HPDE6-E6E7 (cell line): ENCODE measurements around the gene HNF1B.
A peak's percentile ranks its signal among the peaks of the same experiment; 100 is the strongest.

Experiments
- DNase-seq: peaks from one replicate; pipeline ENCODE4 v3.0.0; 2011; ENCODE audit warnings: missing footprints; ENCODE audit errors: extremely low spot score

The HNF1B gene

DNA sequence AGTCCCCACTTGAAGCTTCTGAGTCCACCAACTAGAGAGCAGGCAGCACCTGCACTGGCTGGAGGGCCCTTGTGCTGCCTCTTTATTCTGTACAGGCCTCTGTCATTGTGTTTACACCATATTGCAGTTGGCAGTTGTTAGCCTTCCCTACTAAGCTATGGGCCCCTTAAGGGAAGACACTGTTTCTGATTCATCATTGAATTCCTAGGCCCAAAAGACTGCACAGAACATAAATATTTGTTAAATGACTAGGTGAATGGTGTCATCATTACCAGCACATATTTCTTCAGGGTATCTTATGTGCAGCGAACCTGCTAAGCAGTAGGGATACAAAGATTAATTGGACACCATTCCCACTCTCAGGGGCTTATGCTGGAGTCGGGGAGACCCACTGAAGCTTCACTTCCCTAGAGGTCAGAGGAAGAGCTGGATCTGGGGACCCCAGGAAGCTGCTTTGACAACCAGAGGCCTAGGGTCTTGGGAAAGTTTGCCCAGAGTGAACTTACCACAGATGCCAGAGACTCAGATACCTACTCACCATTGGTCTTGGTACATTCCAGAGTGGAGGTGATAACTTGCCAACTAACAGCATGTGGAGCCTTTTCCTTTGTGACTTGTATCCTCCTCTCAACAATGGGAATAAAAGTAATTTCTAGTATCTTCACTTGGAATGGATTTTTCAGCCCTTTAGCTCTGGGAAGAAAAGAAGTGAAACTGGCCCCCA is 72.9 kb downstream of the HNF1B start:
- peak; percentile 85 for DNase-seq

DNA sequence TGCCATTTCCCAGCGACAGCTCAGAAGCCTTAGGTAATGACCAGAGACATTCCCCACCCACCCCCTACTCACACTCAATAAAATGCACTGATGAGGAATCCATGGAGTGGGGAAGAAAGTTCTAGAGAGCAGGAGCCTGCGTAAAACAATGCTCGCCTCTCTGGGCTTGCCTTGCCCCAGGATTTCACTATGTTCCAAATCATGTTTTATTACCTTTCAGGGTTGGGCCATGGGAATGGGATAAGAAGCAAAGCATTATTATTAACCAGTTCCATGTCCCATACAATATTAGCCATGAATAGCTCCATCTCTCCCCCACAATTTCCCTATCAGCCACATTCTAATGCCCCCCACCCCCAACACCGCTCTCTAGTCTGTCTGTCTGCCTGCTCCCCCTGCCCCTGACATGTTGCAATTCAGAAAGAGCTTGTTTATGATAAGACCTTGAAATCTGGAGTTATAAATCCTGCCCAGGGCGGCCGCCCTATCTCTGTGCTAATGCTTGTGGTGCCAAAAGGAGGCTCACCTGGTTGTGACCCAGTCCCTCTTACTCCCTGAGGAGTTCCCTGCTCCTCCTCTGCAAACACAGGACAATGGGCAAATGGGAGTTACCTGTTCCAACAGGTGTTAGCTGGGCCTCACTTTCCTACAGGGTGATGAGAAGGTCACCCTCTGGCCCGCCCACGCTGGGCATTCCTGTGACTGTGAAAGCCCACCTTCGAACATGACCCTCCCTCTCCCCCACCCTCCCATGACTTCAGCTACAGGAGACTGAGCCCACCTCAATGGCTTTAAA is 73.6 kb downstream of the HNF1B start:
- no peak for DNase-seq

DNA sequence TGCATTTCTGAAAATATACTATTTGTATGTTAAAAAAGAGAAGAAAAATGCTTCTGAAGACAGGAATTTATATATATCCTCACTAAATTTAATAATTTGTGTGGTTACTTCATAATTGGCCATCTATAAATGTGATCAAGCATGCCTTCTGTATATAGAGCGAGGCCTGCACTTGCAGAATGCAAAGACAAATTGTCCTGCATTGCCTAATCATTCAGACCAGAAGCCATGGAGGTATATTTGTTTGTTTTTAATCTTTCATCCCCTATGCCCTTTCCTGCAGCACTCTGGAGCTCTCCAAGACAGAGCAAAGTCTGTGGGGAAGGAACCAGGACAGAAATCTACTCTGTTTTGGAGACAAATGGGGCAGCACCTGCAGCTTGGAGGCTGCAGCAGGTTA is 77.8 kb downstream of the HNF1B start:
- no peak for DNase-seq

DNA sequence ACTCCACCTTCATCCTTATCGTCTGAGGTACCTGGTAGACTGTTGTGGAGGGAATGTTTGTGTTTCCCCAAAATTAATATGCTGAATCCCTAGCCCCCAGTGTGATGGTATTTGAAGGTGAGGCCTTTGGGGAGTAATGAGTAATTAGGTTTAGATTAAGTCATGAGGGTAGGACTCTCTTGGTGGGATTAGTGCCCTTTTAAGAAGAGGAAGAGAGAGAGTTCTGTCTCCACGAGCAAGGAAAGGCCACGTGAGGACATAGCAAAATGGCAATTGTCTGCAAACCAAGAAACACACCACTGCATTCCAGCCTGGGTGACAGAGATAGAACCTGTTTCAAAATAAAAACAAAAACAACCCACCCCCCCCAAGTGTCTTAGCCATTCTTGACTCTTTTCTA is 80.6 kb downstream of the HNF1B start:
- DNase-seq, result no peak

DNA sequence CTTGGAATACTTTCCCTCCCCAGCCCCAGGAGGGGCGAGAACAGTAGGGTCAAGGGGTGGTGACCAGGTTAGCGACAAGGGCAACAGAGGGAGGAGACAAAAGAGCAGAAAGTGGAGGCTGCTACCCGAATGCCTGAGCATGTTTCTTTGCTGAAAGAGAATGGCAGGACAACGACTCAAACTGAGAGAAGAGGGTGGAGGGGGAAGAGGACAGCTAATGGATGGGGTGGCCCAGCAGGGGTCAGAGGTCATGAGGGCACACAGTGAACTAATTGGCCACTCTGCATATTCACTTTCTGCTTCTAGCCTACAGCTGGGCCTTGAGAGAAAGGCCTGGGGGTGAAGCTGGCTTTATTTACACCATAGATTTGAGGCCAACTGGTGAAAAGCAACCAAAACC is 82.5 kb downstream of the HNF1B start:
- no peak for DNase-seq

DNA sequence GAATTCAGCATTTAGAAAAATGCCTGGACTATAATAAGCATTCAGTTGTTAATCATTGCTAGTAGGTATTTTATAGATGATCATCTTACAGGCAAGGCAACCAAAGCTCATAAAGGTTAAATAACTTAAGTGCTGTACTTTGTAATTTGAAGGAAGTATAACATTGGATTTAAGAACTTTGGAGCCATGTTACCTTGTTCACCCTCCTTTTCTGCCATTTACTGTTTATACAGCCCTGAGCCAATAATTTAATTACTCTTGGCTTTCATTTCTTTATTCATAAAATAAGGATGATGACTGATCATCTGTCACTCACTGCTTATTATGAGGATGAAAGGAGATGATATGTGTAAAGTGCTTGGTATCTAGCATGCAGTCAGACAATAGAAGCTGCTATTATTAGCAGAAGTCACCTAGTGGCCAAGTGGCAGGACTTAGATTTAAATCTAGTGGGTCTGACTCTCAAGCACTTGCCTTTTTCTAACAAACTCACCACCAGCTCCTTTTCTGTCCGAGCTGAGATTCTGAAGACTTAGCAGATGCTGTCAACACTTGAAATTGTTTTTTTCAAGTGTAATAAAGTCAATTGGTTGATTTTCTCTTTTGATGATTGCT is 83.4 kb downstream of the HNF1B start:
- no peak for DNase-seq

DNA sequence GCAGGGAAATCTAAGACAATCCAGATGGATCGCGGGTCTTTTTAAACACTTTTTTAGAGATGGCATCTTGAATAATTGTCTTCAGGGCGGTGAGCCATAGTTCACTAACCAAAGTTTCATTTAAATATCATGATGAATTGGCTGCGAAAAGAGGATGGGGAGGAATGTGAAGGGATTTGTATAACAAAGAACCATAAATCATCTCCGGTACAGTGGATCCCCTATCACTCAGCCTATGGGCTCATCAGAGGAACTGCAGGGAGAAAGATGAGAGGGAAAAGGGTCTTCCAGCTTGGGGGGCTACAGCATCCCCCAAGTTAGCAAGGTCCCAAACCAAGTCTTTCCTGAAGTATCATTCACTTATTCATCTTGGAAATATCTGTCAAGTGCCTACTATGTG is 84.9 kb downstream of the HNF1B start:
- no peak for DNase-seq

DNA sequence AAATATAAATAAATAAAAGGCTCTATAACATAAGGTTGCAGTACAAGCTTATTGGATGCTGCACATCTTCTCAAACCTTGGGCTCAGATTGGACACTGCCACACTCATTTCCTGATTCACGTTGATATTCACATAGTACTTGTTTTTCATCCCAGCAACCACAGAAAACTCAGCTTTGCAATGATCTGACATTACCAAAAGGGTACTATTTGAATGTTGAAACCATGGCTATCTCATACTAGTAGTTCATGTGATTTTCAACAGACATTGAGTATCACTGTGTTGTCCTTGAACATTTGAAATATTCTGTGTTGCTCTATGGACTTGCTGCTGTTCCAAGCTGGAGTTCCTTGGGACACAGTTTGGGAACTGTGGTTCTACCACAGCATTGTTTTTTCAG is 87.7 kb downstream of the HNF1B start:
- no peak for DNase-seq

DNA sequence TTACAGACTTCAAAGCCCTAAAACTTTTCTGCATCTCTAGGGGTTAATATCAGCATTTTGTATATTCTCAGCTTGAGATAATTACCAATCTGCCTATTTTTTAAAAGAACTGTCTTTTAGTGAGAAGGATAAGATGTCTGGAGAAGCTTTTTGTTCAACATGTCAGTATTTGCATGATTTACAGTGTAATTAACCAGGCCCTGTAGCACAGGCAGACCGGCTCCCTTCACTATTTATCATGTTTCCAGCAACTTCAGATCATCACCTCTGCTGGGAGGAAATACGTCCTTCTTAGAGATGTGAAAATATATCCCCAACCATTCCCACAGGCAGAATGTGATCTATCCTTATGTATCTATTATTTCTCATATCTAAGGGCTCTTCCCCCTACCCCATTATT is 93.0 kb downstream of the HNF1B start:
- DNase-seq, result no peak

DNA sequence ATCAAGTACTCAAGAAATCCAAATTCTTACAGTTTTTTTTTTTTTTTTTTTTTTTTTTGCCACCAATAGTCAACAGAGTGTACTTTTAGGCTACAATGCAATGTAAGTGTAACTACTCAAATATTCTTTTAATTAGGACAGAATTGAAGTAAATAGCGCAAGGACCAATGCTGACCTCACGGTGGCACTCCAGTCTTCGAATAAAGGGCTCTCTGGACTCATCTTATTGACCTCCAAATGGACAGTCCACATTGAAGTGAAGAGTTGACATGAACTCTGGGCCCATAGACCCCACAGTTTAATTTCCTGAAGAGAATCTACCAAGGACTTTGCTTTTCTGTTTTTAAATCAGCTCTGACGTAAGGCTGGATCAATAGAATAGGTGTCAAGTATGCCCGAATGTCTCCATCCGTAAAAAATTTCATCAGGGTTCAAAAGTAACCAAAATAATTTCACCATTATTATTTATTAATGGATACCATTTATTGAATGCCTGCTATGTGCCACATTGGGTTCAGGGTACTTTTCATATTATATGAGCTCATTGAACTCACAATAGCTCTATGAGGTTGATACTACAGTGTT is 94.3 kb downstream of the HNF1B start:
- no peak for DNase-seq

DNA sequence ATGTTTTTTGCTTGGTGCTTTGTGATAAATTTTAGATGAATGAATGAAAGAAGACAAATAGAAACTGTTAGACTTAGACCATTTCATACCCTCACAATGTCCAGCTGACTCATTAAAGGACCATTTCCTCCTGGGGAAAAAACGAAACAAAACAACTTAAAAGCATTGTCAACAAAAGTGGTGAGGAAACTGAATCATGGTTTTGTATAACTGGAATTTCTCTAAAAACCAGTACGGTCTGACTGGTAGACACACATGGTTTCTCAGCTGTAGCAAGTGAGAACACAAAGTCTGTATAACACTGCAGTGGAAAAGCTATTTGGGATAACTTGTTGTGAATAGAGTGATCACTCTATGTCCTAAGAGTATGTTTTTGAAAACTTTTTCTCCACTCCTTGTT is 96.3 kb downstream of the HNF1B start:
- DNase-seq, result no peak

DNA sequence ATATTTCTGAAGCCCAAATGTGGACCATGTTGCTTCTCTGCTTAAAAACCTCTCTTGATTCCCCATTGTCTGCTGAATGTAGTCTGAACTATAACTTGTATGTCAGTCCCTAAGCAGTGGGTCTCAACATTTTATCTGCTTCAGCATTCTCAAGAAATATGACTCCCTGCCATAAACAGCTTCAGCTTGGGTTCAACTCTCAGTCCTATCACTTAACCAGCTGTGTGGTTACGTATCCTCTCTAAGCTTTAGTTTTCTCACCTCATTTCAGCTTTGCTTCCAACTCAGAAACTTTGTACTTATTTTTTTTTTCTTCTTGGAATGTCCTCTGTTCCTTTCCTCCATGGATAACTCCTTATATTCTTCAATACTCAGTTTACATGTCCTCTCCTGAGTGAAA is 97.0 kb downstream of the HNF1B start:
- no peak for DNase-seq

DNA sequence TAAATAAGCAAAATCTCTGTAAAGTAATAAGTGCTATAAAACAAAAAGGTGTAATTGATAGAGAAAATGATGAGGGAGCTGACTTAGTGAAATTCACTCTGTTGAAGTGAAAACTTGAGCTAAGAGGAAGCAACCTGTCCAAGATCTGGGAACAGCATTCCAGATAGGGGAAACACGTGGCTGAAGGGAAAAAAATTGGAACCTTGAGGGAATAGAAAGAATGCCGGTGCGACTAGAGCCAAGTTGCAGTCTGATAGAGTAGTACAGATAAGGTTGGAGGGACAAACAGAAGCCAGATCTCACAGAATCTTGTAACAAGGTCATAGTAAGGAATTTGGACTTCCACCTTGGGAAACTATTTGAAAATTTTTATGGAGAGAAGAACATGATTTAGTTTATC is 101.0 kb downstream of the HNF1B start:
- no peak for DNase-seq

DNA sequence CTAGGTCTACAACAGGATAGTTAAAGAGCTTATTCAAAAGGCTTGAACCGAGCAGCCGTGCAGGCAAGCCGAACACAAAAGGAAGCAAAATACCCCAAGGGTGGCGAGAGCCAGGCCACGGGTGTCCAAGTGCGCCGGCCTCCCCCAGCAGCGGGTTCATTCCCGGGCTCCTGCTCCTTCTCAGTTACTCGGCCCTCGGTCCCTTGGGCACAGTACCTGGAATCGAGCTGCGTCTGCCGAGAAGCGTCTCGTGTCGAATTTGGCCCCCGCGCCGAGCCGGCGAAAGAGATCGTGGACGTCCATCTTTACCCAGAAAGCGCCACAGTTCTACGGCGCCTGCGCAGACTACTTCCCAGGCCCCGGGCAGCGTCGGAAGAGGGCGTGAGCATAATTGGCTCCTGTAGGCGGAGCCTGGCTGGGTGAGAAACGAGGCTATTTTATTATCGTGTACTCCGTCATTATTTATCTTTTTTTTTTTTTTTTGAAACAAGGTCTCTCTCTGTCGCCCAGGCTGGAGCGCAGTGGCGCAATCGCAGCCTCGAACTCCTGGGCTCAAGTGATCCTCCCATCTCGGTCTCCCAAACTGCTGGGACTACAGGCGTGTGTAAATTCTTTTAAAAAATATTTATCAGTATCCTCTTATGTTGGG is 101.6 kb downstream of the HNF1B start, which contains the start of gene DDX52:
Gene DDX52, minus strand, starts transcription at position 329 of the 649 bp plus-strand sequence. Its CDS starts 26 bp downstream, at position 303.
- DNase-seq, result peak; percentile 93

DNA sequence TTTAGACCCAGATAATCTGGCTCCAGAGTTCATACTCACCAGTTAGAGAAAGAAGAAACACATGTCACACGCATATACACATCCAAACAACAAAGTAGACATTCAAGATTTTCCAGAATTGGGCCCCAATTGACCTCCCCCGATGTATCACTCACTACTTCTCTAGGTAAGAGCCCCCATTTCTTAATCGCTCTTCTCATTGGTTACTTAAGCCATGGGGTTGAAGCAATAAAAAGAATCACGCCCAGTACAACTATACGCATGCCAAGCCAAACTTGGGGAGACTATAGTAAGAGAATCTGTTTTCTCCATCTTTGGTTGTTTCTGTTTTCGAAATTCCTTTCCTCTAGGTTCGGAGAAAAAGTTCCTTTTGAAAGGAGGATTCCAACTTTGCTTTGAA is 102.2 kb downstream of the HNF1B start:
- no peak for DNase-seq

DNA sequence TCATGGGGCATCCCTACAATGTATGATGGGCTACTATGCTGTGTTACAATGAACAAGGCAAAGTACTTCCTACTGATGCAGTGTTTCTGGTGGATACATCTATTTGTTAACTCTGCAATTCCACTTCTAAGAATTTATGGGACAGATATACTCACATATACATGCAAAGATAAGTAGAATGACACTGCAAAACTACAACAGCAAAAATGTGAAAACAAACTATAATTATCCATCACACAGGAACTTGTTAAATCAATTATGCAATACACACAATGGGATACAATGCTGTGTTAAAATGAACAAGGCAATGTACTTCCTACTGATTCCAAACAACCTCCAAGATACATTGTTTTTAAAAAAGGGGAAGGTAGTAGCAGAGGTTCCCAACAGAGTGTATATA is 104.8 kb downstream of the HNF1B start:
- no peak for DNase-seq

DNA sequence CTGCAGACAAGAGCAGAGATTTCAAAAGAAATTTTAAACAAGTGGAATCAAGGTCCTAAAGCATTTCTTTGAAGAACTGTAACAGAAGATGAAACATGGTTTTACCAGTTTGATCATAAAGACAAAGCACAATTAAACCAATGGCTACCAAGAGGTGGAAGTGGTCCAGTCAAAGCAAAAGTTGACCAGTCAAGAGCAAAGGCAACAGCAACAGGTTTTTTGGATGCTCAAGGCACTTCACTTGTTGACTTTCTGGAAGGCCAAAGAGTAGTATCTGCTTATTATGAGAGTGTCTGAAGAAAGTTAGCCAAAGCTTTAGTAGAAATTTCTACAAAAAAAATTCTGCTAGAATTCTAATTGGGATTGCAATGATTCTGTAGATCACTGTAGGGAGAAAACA is 106.9 kb downstream of the HNF1B start:
- no peak for DNase-seq
